D721Med (cell line): ENCODE results near the gene SH2D1A.

ENCODE experiments used
- DNase-seq: peaks from one replicate; pipeline ENCODE4 v3.0.0; 2011; ENCODE audit warnings: low spot score; ENCODE audit not compliant: insufficient read length
- FAIRE-seq: peaks from 2 replicates; lab custom pipeline; 2011; peaks lifted over from hg19 to GRCh38; lab: Jason Lieb, UNC
- TF ChIP-seq, protein P1 (sequence below): IDR thresholded peaks from 2 replicates; pipeline ENCODE4 v1.5.1; 2012; ENCODE audit warnings: mild to moderate bottlenecking, control low read depth; ENCODE audit not compliant: insufficient read depth; ENCODE audit errors: missing control alignments

SH2D1A gene

GRCh38 chrX:124358800-124359383 lies 12.5 kb downstream of the SH2D1A start:
- FAIRE-seq (no peak), DNase-seq (no peak)
- TF ChIP-seq, protein P1, sequence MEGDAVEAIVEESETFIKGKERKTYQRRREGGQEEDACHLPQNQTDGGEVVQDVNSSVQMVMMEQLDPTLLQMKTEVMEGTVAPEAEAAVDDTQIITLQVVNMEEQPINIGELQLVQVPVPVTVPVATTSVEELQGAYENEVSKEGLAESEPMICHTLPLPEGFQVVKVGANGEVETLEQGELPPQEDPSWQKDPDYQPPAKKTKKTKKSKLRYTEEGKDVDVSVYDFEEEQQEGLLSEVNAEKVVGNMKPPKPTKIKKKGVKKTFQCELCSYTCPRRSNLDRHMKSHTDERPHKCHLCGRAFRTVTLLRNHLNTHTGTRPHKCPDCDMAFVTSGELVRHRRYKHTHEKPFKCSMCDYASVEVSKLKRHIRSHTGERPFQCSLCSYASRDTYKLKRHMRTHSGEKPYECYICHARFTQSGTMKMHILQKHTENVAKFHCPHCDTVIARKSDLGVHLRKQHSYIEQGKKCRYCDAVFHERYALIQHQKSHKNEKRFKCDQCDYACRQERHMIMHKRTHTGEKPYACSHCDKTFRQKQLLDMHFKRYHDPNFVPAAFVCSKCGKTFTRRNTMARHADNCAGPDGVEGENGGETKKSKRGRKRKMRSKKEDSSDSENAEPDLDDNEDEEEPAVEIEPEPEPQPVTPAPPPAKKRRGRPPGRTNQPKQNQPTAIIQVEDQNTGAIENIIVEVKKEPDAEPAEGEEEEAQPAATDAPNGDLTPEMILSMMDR, result no peak

DNA sequence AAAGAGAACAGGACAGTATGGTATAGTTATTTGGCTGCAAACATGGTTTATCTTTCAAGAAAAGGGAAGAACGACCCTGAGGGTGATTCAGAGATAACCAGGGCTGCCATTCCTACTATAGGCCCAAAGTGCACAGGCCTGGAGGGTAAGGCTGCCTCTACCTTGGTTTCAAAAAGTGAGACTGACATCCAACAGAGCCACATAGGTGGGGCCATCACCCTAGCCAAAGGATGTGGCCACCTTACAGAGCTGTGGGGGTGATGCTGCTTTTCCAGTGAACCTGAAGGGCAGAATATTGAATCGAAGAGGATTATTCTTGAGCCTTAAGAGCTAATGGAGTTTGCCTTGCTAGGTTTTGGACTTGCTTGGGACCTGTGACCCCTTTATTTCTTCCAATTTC lies 15.7 kb downstream of the SH2D1A start:
- FAIRE-seq (no peak), DNase-seq (no peak)
- TF ChIP-seq, protein P1, result no peak

GRCh38 chrX:124362761-124363160 lies 16.4 kb downstream of the SH2D1A start:
- TF ChIP-seq, protein P1, result no peak
- DNase-seq (no peak), FAIRE-seq (no peak)

DNA sequence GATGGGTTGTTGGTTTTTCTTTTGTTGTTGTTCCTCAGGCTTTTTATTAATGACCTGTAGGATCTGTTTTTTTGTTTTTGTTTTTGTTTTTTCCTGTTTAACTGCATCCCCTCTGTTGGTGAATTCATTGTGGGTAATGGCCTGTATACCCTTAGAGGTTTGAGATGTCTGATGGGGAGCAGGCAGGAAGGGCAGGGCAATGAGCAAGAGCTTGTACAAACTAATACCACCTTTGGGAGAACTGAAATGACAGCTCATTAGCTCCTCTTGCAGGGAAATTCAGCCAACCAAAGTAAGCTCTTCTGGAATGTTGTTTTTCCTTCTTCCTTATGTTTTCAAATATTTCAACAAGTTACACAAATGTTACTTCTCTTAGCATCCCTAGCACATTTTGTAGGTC lies 23.4 kb downstream of the SH2D1A start:
- TF ChIP-seq, protein P1, result no peak
- DNase-seq, result no peak
- no peak for FAIRE-seq

DNA sequence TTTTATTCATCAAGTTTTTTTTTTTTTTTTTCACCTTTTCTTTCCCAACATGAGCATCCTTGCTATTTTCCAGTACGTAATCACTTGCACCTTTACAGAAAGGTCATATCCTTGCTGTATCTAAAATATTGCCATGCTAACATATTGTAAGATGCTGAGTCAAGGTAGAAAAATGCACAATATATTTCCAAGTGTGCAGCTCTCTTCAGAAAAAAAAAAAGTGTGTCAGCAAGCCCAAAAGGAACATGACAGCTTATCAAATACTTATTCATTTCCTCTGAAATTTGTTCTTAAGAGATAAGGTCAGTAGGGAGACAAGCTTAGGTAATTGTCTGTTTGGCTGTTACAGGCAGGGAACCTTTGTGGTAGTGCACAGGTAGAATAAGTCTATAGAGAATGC lies 27.0 kb downstream of the SH2D1A start:
- FAIRE-seq, result no peak
- TF ChIP-seq, protein P1, result no peak

DNA sequence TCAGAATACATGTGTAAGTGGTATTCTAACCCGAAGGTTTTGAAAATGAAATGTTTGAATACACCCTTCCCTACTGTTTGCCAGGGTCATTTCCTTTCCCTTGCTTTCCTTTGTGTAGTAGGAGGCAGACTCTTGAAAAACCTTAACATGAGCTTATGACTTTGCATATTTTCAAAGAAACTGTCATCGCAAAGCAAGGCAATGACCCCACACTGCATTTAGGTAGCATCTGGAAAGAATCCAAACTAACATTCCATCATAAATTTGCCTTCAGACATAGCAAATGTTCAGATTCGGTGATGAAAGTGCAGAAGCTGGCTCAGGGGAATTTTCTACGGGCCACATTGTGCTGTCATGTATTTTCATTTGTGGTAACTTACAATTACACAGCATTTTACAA lies 32.3 kb downstream of the SH2D1A start:
- TF ChIP-seq, protein P1, result no peak
- DNase-seq, result no peak
- FAIRE-seq, result no peak

More for the DNA sequence above, 27.0 kb downstream of the SH2D1A start:
- no peak for DNase-seq

- TF ChIP-seq, protein P1, result no peak
- no peak for FAIRE-seq
- DNase-seq, result no peak
Observed at GRCh38 chrX:124383354-124383753, 37.0 kb downstream of the SH2D1A start.
